Stomach (tissue), 9 donors: ENCODE measurements around the gene FRZB. TPM values are rescaled to one million over a fixed set of nuclear protein-coding genes. Genes with fewer than 3 reads are reported as not detected.

Experiments used
- DNase-seq, 2 donors: peaks; one replicate each; pipeline versions ENCODE4 v3.0.0 to v3.0.0-alpha.2; 2013 to 2019
- H3K27ac ChIP-seq, 5 donors: fragments of 200-600 bp in 4 of 5; sonication (generic) in 4 of 5; one replicate each; pipeline ENCODE4 v1.5.1; 2013 to 2019; ENCODE audit warnings: mild to moderate bottlenecking in 1 of 5, moderate library complexity in 1 of 5
- H3K27me3 ChIP-seq, 3 donors: fragments of 200-600 bp; sonication (generic); one replicate each; pipeline ENCODE4 v1.5.1; 2017 to 2019; ENCODE audit warnings: mixed run types in 1 of 3
- H3K36me3 ChIP-seq, 4 donors: fragments of 200-600 bp; sonication (generic); 1 replicate in 3 of 4; 2 replicates in 1 of 4; pipeline ENCODE4 v1.5.1; 2016 to 2019
- H3K4me1 ChIP-seq, 4 donors: fragments of 200-600 bp; sonication (generic); one replicate each; pipeline ENCODE4 v1.5.1; 2016 to 2019
- H3K4me3 ChIP-seq, 4 donors: fragments of 200-600 bp; sonication (generic) in 3 of 4; one replicate each; pipeline ENCODE4 v1.5.1; 2016 to 2019; ENCODE audit warnings: mild to moderate bottlenecking in 1 of 4
- H3K9me3 ChIP-seq, 4 donors: fragments of 200-600 bp; sonication (generic); one replicate each; pipeline ENCODE4 v1.5.1; 2016 to 2019
- EP300 ChIP-seq: sonication (generic); formaldehyde crosslinking; IDR thresholded peaks from one replicate; pipeline ENCODE4 v1.6.1; 2017; ENCODE audit warnings: antibody characterized with exemption
- POLR2A ChIP-seq, 4 donors: fragments of 450-650 bp; IDR thresholded peaks; one replicate each; pipeline ENCODE4 v1.6.1; 2016; ENCODE audit warnings: antibody characterized with exemption in 4 of 4, control low read depth in 2 of 4, mild to moderate bottlenecking in 1 of 4, moderate library complexity in 1 of 4
- POLR2AphosphoS5 ChIP-seq, 3 donors: sonication (generic); formaldehyde crosslinking; IDR thresholded peaks; one replicate each; pipeline ENCODE4 v1.6.1; 2016; ENCODE audit warnings: antibody characterized with exemption in 3 of 3
- WGBS, 5 donors: extraction: QIAGEN DNeasy Blood & Tissue Kit in 3 of 5; methylation state at CpG; one replicate each; pipeline versions ENCODE4 v1.1.5 to v1.1.7; 2013 to 2018; 5-methylcytosine and 5-hydroxymethylcytosine counted together
- intact Hi-C: fragments of 100-400 bp; cut with DNase I; formaldehyde crosslinking; loops from one replicate; pipeline ENCODE4 v1.15.1; 2023; ENCODE audit warnings: low total_unique reads
- polyA plus RNA-seq, 3 donors: library from polyadenylated mRNA; stranded (reverse); fragments of 200-250 nt; gene quantifications; one replicate each; pipeline ENCODE4 v1.2.3, GENCODE V29; 2013
- total RNA-seq, 5 donors: library from RNA; depleted of rRNA; stranded (reverse); fragments of >200 nt; gene quantifications; one replicate each; pipeline versions ENCODE4 v1.1.0 to v1.2.3, GENCODE V29; 2014 to 2016
- TF ChIP-seq, protein P1 (sequence below), 7 experiments: fragments of 450-650 bp in 4 of 7; fragments of 200-600 bp in 3 of 7; sonication (generic) in 3 of 7; IDR thresholded peaks; one replicate each; pipeline ENCODE4 v1.5.1; 2016 to 2019; ENCODE audit warnings: antibody characterized with exemption in 7 of 7, control low read depth in 2 of 7, mild to moderate bottlenecking in 1 of 7
- donor health status: healthy with polysubstance abuse.
- donor health status: Bipolar disorder and iron deficiency.
- donor health status: healthy.

FRZB gene
- total and polyA plus RNA-seq, 8 donors = 0.76 to 85.3 (median 6.2) TPM

DNA sequence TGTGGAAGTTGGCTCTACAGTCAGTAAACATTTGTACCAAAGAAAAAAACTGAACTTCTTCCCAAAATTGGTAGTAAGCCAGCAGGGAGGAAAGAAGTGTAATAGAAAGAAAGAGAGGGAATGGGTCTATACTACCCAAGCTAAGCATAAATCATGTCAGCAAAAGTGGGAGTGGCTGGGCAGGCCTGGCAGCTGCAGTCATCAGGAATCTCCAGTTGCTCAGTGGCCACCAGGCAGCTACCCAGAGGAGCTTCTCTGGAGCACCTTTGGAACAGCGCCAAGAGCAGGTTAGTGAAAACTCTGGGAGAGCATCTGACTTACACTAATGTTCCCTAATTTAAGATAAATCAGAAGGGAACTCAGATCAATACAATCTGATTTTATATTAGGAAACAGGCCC, 14.3 kb downstream of the FRZB start:
- Histone ChIP-seq H3K27me3 (no peaks in the 10 kb centered on the region), H3K36me3 (no peaks in the 10 kb centered on the region), H3K9me3 (no peaks in the 10 kb centered on the region), H3K27ac (peak overlapping the region in 1 of 5 donors; percentile 6), H3K4me1 (peaks cover 0 to 9% (median 2%) of the 10 kb centered on the region in 4 donors), H3K4me3 (no peak overlapping the region)
- no peak for DNase-seq
- intact Hi-C loops = no loop called here
- TF ChIP-seq POLR2A (IDR thresholded peaks at IDR 0.05) = no peak
- no peak for TF ChIP-seq POLR2AphosphoS5 (IDR thresholded peaks at IDR 0.05)
- TF ChIP-seq EP300 = no peak
- TF ChIP-seq, protein P1, sequence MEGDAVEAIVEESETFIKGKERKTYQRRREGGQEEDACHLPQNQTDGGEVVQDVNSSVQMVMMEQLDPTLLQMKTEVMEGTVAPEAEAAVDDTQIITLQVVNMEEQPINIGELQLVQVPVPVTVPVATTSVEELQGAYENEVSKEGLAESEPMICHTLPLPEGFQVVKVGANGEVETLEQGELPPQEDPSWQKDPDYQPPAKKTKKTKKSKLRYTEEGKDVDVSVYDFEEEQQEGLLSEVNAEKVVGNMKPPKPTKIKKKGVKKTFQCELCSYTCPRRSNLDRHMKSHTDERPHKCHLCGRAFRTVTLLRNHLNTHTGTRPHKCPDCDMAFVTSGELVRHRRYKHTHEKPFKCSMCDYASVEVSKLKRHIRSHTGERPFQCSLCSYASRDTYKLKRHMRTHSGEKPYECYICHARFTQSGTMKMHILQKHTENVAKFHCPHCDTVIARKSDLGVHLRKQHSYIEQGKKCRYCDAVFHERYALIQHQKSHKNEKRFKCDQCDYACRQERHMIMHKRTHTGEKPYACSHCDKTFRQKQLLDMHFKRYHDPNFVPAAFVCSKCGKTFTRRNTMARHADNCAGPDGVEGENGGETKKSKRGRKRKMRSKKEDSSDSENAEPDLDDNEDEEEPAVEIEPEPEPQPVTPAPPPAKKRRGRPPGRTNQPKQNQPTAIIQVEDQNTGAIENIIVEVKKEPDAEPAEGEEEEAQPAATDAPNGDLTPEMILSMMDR (IDR thresholded peaks at IDR 0.05) = no peak
- 88 to 96% (median 94%) methylated on average over 1 of the region's 1 CpG for WGBS, 5 donors

DNA sequence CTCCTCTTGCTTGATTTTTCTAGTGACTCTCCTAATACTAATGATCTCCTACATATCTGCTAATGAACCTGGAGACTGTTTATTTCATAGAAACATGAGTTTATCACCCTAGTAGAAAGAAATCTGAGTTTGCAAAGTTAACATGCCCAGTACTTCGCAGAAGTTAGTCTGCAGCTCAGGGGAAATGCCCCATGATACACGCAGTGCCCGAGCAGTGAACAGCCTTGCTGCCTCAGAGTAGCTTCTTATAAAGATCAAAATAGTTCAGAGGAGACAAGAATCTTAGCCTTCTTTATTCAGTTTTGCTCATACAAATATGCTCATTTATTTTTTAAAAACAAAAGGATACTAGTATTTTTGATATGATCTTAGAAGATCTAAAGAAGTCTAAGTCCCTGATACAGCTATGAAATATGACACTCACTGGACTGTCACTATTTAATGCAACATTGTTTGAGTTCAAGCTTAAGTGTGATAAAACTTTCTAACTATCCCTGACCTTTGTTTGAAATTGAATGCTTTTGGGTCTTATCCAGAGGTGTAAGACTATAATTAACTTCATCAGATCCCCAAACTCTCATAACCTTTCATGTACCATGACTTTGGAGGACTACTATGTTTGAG, 20.5 kb downstream of the FRZB start:
- H3K27ac ChIP-seq = peak overlapping the region in 1 of 5 donors; percentile 33
- H3K36me3 ChIP-seq = no peaks in the 10 kb centered on the region
- peaks cover 0 to 7% (median under 1%) of the 10 kb centered on the region in 4 donors for H3K4me1 ChIP-seq
- H3K27me3 ChIP-seq = no peaks in the 10 kb centered on the region
- 29 to 51% (median 35%) methylated on average over 3 of the region's 3 CpGs for WGBS, 5 donors
- TF ChIP-seq POLR2A (IDR thresholded peaks at IDR 0.05) (no peak), POLR2AphosphoS5 (IDR thresholded peaks at IDR 0.05) (no peak), EP300 (no peak)
- TF ChIP-seq, protein P1 (IDR thresholded peaks at IDR 0.05) = no peak
- H3K9me3 ChIP-seq = no peaks in the 10 kb centered on the region
- no peak overlapping the region for H3K4me3 ChIP-seq
- intact Hi-C loops = no loop called here
- DNase-seq = no peak

DNA sequence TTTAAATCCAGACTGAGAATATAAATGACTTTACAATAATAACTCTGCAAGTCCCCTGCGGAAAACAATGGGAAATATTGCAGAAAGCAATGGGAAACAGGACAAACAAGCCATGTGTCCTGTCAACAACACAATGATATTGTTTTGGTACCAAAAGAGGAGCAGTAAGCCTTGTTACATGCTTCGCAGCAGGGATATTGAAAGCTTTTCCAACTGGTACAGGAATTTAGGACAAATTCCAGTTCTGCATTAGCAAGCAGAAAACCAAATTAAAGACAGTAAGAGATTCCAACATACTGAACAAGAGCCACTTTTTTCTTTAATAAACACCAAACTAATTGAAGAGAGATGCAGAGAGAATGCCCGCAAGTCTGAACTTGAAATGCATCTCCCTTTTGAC, 30.0 kb downstream of the FRZB start:
- DNase-seq = no peak
- no peaks in the 10 kb centered on the region for H3K27me3 ChIP-seq
- no peaks in the 10 kb centered on the region for H3K36me3 ChIP-seq
- TF ChIP-seq POLR2AphosphoS5 (IDR thresholded peaks at IDR 0.05) (no peak), EP300 (no peak), POLR2A (IDR thresholded peaks at IDR 0.05) (no peak)
- TF ChIP-seq, protein P1 (IDR thresholded peaks at IDR 0.05) = no peak
- 66 to 80% (median 76%) methylated on average over 3 of the region's 3 CpGs for WGBS, 5 donors
- H3K27ac ChIP-seq = no peak overlapping the region
- no peaks in the 10 kb centered on the region for H3K9me3 ChIP-seq
- H3K4me1 ChIP-seq = peaks cover 0 to 30% (median 16%) of the 10 kb centered on the region in 4 donors
- intact Hi-C loops = no loop called here
- no peak overlapping the region for H3K4me3 ChIP-seq

DNA sequence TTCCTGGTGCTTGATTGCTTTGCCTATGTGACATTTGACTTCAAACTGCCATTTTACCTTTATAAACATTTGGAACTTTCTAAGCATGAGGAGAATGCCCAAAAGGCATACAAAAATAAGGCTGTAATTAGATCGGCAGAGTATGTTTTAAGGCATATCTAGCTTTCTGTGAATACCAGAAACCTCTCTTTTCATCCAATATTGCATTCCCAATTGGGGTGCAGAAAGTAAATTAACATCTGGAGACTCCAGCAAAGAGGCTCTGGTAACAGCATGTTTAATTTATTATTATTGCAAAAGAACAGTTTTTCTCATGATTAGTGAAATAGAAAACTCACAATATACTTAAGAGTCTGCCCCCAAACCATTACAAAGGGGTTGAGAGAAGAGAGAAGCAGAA, 32.1 kb downstream of the FRZB start:
- Histone ChIP-seq H3K4me1 (peaks cover 0 to 13% (median 8%) of the 10 kb centered on the region in 4 donors), H3K9me3 (no peaks in the 10 kb centered on the region), H3K36me3 (no peaks in the 10 kb centered on the region), H3K27ac (no peak overlapping the region), H3K4me3 (no peak overlapping the region), H3K27me3 (no peaks in the 10 kb centered on the region)
- intact Hi-C loops = no loop called here
- 62 to 69% (median 66%) methylated on average over 1 of the region's 1 CpG for WGBS, 5 donors
- DNase-seq = no peak
- TF ChIP-seq EP300 (no peak), POLR2AphosphoS5 (IDR thresholded peaks at IDR 0.05) (no peak)
- TF ChIP-seq, protein P1 (IDR thresholded peaks at IDR 0.05) = no peak
